Hematopoietic multipotent progenitor cell (in vitro differentiated cells): ENCODE measurements around the gene IFIH1. TPM values are rescaled to one million over a fixed set of nuclear protein-coding genes. Genes with fewer than 3 reads are reported as not detected.

Experiments
- DNase-seq, 3 donors: peaks; one replicate each; pipeline ENCODE4 v3.0.0-alpha.2; 2011 to 2015; ENCODE audit warnings: low read depth in 2 of 3, low spot score in 2 of 3
- total RNA-seq: library from RNA; depleted of rRNA; stranded (reverse); fragments of >200 nt; gene quantifications from one replicate; pipeline ENCODE4 v1.2.3, GENCODE V29; 2012

The IFIH1 gene
- total RNA-seq, 1 donor = 59.8 TPM

- peak; percentile 6 to 59 (median 27) for DNase-seq
These were observed 97.4 kb downstream of the IFIH1 start for GRCh38 chr2:162221064-162221463.

- DNase-seq = no peak
These were observed 98.1 kb downstream of the IFIH1 start for GRCh38 chr2:162220368-162220767.

GRCh38 chr2:162219426-162219825, 99.1 kb downstream of the IFIH1 start:
- DNase-seq = no peak

- DNase-seq = no peak
These were observed 100.9 kb downstream of the IFIH1 start for GRCh38 chr2:162217598-162217997.

Other genes with a start within 250 kb of the IFIH1 start
- 0.27 TPM for gene DPP4, start 244.5 kb downstream of the IFIH1 start, total RNA-seq
- gene GCG, start 166.4 kb downstream of the IFIH1 start, total RNA-seq = not detected
- gene FAP, start 75.2 kb downstream of the IFIH1 start, total RNA-seq = not detected
- 72.2 TPM for gene GCA, start 25.4 kb upstream of the IFIH1 start, total RNA-seq